GM21390 (cell line): ENCODE measurements around the gene IRF6.

Source experiments
- ATAC-seq: cut with Tn5 transposase; IDR thresholded peaks from one replicate; pipeline ENCODE4 v1.9.1; 2021; ENCODE audit not compliant: unreplicated experiment

The IRF6 gene

GRCh38 chr1:209736490-209737117 is 69.3 kb downstream of the IRF6 start:
- ATAC-seq, result no peak
